Measurements from ENCODE around the gene DCST1. TPM values are rescaled to one million over a fixed set of nuclear protein-coding genes. Genes with fewer than 3 reads are reported as not detected.

Gene DCST1
- polyA plus RNA-seq, 3 donors, result 0.05 TPM; not detected in 2

DNA sequence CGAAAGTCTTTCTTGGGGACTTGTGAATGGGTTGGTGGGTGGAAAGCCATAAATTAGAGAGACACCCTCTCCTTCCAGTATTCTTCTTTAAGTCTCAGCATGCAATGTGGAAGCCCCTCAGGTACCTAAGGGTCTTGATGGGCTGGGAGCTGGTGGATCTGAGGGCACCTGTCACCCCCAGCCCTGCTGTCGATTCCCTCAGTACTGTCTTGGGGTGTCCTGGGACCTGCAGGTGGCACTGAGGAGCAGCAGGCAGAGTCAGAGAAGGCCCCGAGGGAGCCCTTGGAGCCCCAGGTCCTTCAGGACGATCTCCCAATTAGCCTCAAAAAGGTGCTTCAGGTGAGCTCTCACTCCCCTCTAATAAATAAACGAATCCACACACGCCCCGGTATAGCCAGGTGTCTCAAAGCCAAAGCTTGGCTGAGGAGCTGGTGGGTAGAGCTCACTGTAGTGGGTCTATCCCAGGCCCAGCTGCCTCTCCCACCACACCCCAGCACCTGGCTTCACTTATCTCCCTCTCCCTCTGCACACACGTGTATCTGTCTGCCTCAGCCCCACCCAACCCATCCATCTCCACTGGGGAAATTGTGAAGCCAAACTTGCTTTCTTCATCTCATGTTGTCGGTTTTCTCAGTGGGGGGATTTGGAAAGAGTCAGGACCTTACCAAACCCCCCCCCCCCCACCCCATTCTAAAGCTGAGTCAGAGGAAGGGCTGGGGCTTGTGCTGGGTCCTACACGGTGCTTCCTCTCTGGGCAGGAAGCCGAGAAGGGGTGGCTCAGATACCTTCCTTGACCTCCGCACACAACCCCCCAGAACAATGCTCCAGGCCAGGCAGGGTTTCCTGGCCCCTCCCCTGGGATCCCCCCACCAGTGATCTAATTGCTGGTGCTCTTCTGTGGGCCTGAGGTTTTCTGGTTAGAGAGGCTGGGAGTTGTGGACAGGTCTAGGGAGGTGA, 19.1 kb downstream of the DCST1 start:
- H3K9ac ChIP-seq (ENCODE audit: insufficient read depth, low read length, poor library complexity, severe bottlenecking), result peak overlapping the region; percentile 75
- no peaks in the 10 kb centered on the region for H3K9me3 ChIP-seq (replicated peaks in 1 of 2; ENCODE audit: control insufficient read depth in 1 of 2, insufficient read depth in 1 of 2, low read length in 2 of 2)
- intact Hi-C loops (cut with micrococcal nuclease), result loop anchor here (5.0 kb wide), 3 partner anchors 35 to 50 kb away; partner anchors contain the start of gene ZBTB7B (in 1 of the 2)
- H3K4me3 ChIP-seq (replicated peaks in 1 of 3; ENCODE audit: low read depth in 2 of 3, low read length in 3 of 3), result peak overlapping the region; percentile 60 to 96 (median 81)
- H3K79me2 ChIP-seq (ENCODE audit: insufficient read depth, low read length), result peaks cover 25% of the 10 kb centered on the region
- Mint-ChIP-seq H3K27ac (peak overlapping the region; percentile 73 to 93 (median 89)), H3K36me3 (peaks cover 36 to 39% of the 10 kb centered on the region in 2 donors), H3K9me3 (no peaks in the 10 kb centered on the region), H3K4me3 (peak overlapping the region; percentile 90 to 95), H3K27me3 (ENCODE audit: low read depth in 3 of 3) (peaks cover 0 to 2% (median 0%) of the 10 kb centered on the region in 3 donors), H3K4me1 (peaks cover 26% of the 10 kb centered on the region)
- peaks cover 28 to 42% of the 10 kb centered on the region in 2 donors for H3K4me1 ChIP-seq (ENCODE audit: control insufficient read depth in 1 of 2, insufficient read depth in 2 of 2, low read length in 2 of 2)
- peaks cover 60% of the 10 kb centered on the region for H4K20me1 ChIP-seq (ENCODE audit: insufficient read depth, low read length)
- peak overlapping the region; percentile 54 to 79 for H3K27ac ChIP-seq (ENCODE audit: low read depth in 1 of 2, low read length in 2 of 2)
- H3K4me2 ChIP-seq (replicated peaks; ENCODE audit: extremely low read depth, low read length, poor library complexity, severe bottlenecking), result peak overlapping the region; percentile 100
- DNase-seq, result peak in 2 of 3 donors; percentile 54 to 71
- H3K27me3 ChIP-seq (ENCODE audit: control insufficient read depth in 2 of 2, insufficient read depth in 2 of 2, low read length in 2 of 2), result no peaks in the 10 kb centered on the region
- H2AFZ ChIP-seq (ENCODE audit: insufficient read depth, low read depth, low read length, poor library complexity, severe bottlenecking), result no peak overlapping the region
- WGBS (ENCODE audit: insufficient coverage), result 20% methylated on average over 4 of the region's 12 CpGs
- H3K36me3 ChIP-seq (replicated peaks in 1 of 2; ENCODE audit: control insufficient read depth in 1 of 2, insufficient read depth in 2 of 2, low read length in 2 of 2), result peaks cover 40 to 41% of the 10 kb centered on the region in 2 donors
- TF ChIP-seq, protein P1, sequence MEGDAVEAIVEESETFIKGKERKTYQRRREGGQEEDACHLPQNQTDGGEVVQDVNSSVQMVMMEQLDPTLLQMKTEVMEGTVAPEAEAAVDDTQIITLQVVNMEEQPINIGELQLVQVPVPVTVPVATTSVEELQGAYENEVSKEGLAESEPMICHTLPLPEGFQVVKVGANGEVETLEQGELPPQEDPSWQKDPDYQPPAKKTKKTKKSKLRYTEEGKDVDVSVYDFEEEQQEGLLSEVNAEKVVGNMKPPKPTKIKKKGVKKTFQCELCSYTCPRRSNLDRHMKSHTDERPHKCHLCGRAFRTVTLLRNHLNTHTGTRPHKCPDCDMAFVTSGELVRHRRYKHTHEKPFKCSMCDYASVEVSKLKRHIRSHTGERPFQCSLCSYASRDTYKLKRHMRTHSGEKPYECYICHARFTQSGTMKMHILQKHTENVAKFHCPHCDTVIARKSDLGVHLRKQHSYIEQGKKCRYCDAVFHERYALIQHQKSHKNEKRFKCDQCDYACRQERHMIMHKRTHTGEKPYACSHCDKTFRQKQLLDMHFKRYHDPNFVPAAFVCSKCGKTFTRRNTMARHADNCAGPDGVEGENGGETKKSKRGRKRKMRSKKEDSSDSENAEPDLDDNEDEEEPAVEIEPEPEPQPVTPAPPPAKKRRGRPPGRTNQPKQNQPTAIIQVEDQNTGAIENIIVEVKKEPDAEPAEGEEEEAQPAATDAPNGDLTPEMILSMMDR (IDR thresholded peaks at IDR 0.05), result peak; percentile 16

DNA sequence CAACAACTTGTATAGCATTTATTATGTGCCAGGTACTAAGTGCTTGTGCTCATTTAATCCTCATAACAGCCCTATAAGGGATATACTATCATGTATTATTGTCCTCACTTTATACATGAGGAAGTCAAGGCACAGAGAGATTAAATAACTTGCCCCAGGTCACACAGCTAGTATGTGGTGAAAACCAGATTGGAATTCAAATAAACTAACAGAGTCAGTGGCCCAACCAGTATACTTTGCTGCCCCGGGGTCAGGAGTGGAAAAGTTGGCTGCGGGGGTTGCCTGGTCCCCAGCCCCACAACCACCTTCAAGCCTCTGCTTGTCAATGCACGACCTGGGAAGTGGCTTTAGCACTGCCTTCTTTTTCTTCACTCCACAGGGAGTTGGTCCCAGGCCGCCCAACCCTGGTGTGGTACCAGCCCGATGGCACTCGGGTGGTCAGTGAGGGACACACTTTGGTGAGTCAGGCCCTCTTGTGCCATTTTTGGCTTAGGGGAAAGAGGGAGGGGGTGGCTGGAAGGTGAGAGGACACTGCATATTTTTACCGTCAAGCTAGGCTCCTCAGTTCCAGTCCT, 20.0 kb downstream of the DCST1 start:
- peak overlapping the region in 1 of 7 donors; percentile 54 for H3K27ac Mint-ChIP-seq
- no peak for DNase-seq
- H3K36me3 ChIP-seq (replicated peaks in 1 of 2; ENCODE audit: control insufficient read depth in 1 of 2, insufficient read depth in 2 of 2, low read length in 2 of 2), result peaks cover 49 to 50% of the 10 kb centered on the region in 2 donors
- H3K4me1 Mint-ChIP-seq, result peaks cover 26% of the 10 kb centered on the region
- 95% methylated on average over 7 of the region's 7 CpGs for WGBS (ENCODE audit: insufficient coverage)
- H3K27me3 Mint-ChIP-seq (ENCODE audit: low read depth in 3 of 3), result peaks cover 0 to 2% (median 0%) of the 10 kb centered on the region in 3 donors
- H3K9me3 ChIP-seq (replicated peaks in 1 of 2; ENCODE audit: control insufficient read depth in 1 of 2, insufficient read depth in 1 of 2, low read length in 2 of 2), result no peaks in the 10 kb centered on the region
- no peaks in the 10 kb centered on the region for H3K9me3 Mint-ChIP-seq
- H3K4me3 ChIP-seq (replicated peaks in 1 of 3; ENCODE audit: low read depth in 2 of 3, low read length in 3 of 3), result peak overlapping the region in 1 of 3 experiments; percentile 96
- H3K9ac ChIP-seq (ENCODE audit: insufficient read depth, low read length, poor library complexity, severe bottlenecking), result peak overlapping the region; percentile 30
- TF ChIP-seq, protein P1 (IDR thresholded peaks at IDR 0.05), result no peak
- H3K4me1 ChIP-seq (ENCODE audit: control insufficient read depth in 1 of 2, insufficient read depth in 2 of 2, low read length in 2 of 2), result peaks cover 28 to 42% of the 10 kb centered on the region in 2 donors
- H3K4me3 Mint-ChIP-seq, result no peak overlapping the region
- H3K4me2 ChIP-seq (replicated peaks; ENCODE audit: extremely low read depth, low read length, poor library complexity, severe bottlenecking), result peak overlapping the region; percentile 100
- no peak overlapping the region for H2AFZ ChIP-seq (ENCODE audit: insufficient read depth, low read depth, low read length, poor library complexity, severe bottlenecking)
- peaks cover 62% of the 10 kb centered on the region for H4K20me1 ChIP-seq (ENCODE audit: insufficient read depth, low read length)
- H3K27me3 ChIP-seq (ENCODE audit: control insufficient read depth in 2 of 2, insufficient read depth in 2 of 2, low read length in 2 of 2), result no peaks in the 10 kb centered on the region
- intact Hi-C loops (cut with micrococcal nuclease), result loop anchor here (5.0 kb wide), 3 partner anchors 34 to 51 kb away; partner anchors contain the start of gene ZBTB7B (in 1 of the 2)
- H3K36me3 Mint-ChIP-seq, result peaks cover 45 to 47% of the 10 kb centered on the region in 2 donors
- peaks cover 25% of the 10 kb centered on the region for H3K79me2 ChIP-seq (ENCODE audit: insufficient read depth, low read length)
- peak overlapping the region in 1 of 2 donors; percentile 47 for H3K27ac ChIP-seq (ENCODE audit: low read depth in 1 of 2, low read length in 2 of 2)

Data from CD14-positive monocyte (primary cell).